Right cardiac atrium (tissue), 5 donors: ENCODE data around the gene SLC7A14. TPM values are rescaled to one million over a fixed set of nuclear protein-coding genes. Genes with fewer than 3 reads are reported as not detected.
A peak's percentile ranks its signal among the peaks of the same experiment; 100 is the strongest.

Experiments used
- ATAC-seq, 2 donors: fragments of 200-7000 bp; cut with Tn5 transposase; one replicate each; pipeline versions ENCODE4 v1.8.0 to v1.9.1; 2020; ENCODE audit warnings: moderate library complexity in 2 of 2, mild to moderate bottlenecking in 1 of 2
- DNase-seq, 3 donors: peaks; one replicate each; pipeline ENCODE4 v3.0.0-alpha.2; 2020
- H3K27ac ChIP-seq: one replicate; pipeline ENCODE4 v1.5.1; 2013; ENCODE audit warnings: mild to moderate bottlenecking, low read length, control low read depth, moderate library complexity
- H3K27me3 ChIP-seq: one replicate; pipeline ENCODE4 v1.6.1; 2013; ENCODE audit not compliant: control insufficient read depth, insufficient read depth
- H3K4me1 ChIP-seq: one replicate; pipeline ENCODE4 v1.6.1; 2013; ENCODE audit warnings: low read length; ENCODE audit not compliant: control insufficient read depth, insufficient read depth
- H3K4me3 ChIP-seq: one replicate; pipeline ENCODE4 v1.5.1; 2013; ENCODE audit warnings: low read length, control low read depth
- H3K9me3 ChIP-seq: one replicate; pipeline ENCODE4 v1.6.1; 2013; ENCODE audit warnings: low read length; ENCODE audit not compliant: control insufficient read depth
- WGBS: extraction: QIAGEN DNeasy Blood & Tissue Kit; methylation state at CpG from one replicate; pipeline ENCODE4 v1.1.7; 2013; 5-methylcytosine and 5-hydroxymethylcytosine counted together
- intact Hi-C, 4 donors: fragments of 100-400 bp; cut with DNase I; formaldehyde crosslinking; loops; one replicate each; pipeline versions ENCODE4 v1.11.0 to v1.14.0; 2022 to 2023
- microRNA-seq, 2 donors: library from miRNA; unstranded; fragments of <30 nt; microRNA quantifications; one replicate each; pipeline ENCODE4 v1.2.0, GENCODE V29; 2020 to 2021
- polyA plus RNA-seq: library from polyadenylated mRNA; stranded (reverse); fragments of 200-250 nt; gene quantifications from one replicate; pipeline ENCODE4 v1.2.3, GENCODE V29; 2013
- total RNA-seq, 4 donors: library from RNA; stranded (reverse); fragmentation: NEBNext Ultra II Directional; extraction: Animal tissue kit (Norgen Biotek cat#: 25700); gene quantifications; one replicate each; pipeline ENCODE4 v1.2.1, GENCODE V29; 2021
- donor health status: healthy with polysubstance abuse.
- donor health status: DM: no; HTN: yes; CAD: no.
- donor health status: DM: no; HTN: no; CAD: no.
- donor health status: DM: no; HTN: yes; CAD: no; lungs with severe emphysema.
- donor health status: DM: yes; HTN: yes; CAD: no.

Gene SLC7A14
- total and polyA plus RNA-seq, 5 donors = 0.05 to 0.06 TPM; not detected in 3

DNA sequence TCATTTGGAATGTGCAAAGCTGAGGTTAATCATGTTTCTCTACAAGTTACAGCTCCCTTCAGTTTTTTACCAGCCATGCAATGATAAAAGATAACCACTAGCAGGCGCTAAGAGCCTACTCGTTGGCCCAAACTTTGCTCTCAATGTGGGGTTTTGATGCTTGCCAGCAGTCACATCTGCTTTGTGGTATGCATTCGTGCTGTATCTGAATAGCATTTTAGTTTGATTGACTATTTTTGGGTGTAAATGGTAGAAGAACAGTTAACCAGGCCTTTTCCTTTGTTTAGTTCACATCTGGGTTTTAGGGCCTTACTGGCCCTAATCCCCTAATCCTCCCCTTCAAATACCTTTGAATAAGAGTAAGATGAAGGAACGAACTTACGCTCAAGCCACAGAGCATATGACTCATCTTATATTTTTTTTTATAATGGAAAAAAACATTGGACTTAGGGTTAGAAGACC is 171.6 kb downstream of the SLC7A14 start:
- Histone ChIP-seq H3K9me3 (no peaks in the 10 kb centered on the region), H3K27me3 (no peaks in the 10 kb centered on the region), H3K27ac (no peak overlapping the region), H3K4me3 (no peak overlapping the region), H3K4me1 (no peaks in the 10 kb centered on the region)
- peak in 1 of 2 donors; percentile 34 for ATAC-seq
- 35% methylated on average over 5 of the region's 5 CpGs for WGBS
- DNase-seq = no peak
- intact Hi-C loops = loop anchor here in 3 of 4 donors (10.0 kb wide), 2 partner anchors 281 to 401 kb away; no protein-coding TSS in a partner anchor

DNA sequence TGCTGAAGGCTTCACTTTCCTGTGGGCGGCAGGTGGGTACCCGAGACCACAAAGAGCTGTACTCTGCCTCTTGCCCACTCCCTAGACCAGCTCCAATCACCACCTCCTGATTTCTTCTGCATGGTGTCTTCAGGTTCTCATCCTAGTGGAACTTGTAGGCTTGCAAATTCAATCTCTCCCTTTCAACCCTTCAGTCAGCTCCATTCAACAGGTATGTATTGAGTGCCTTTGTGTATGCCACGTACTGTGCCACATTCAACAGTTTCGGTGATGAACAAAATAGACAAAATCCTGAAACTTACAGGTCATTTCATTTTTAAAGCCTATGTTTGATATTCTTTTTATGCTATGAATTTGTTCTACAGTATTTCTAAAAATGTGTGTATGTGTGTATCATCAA is 172.6 kb downstream of the SLC7A14 start:
- WGBS = 95% methylated on average over 4 of the region's 4 CpGs
- Histone ChIP-seq H3K27ac (no peak overlapping the region), H3K4me3 (no peak overlapping the region), H3K9me3 (no peaks in the 10 kb centered on the region), H3K4me1 (no peaks in the 10 kb centered on the region), H3K27me3 (no peaks in the 10 kb centered on the region)
- intact Hi-C loops = loop anchor here in 3 of 4 donors (10.0 kb wide), 2 partner anchors 282 to 402 kb away; no protein-coding TSS in a partner anchor
- ATAC-seq (no peak), DNase-seq (no peak)

DNA sequence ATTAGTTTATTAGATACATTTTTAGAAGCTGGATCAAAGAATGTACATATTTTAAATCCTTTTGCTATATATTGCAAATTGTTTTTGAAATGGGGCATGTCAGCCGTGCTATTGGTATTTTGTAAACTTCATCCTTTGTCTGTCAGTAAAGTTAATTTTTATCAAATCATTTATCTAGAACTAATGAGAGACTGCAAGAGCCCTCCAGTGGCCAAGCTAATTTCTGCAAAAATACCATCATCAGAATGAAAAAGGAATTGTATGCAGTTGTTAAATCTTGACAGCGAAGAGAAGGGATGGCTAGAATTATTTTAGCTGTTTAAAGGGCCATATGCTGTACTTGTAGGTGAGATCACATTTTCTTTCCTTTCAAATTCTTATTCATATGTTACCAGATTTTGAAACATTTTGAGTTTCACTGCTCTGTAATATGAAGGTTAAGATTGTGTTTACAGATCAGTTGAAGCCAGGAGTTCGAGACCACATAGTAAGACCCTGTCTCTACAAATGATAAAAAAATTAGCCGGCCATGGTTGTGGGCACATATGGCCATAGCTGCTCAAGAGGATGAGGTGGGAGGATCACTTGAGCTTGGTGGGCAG is 175.3 kb downstream of the SLC7A14 start:
- intact Hi-C loops = loop anchor here in 3 of 4 donors (2.0 to 10.0 kb wide), 3 partner anchors 100 to 404 kb away; no protein-coding TSS in a partner anchor
- Histone ChIP-seq H3K27ac (no peak overlapping the region), H3K27me3 (no peaks in the 10 kb centered on the region), H3K9me3 (no peaks in the 10 kb centered on the region), H3K4me3 (no peak overlapping the region), H3K4me1 (no peaks in the 10 kb centered on the region)
- no peak for ATAC-seq
- DNase-seq = no peak
- WGBS = 63% methylated on average over 4 of the region's 4 CpGs

Small RNA genes lying within 50 kb of the gene (microRNA-seq; reads per million reads assigned to microRNA genes)
- gene MIR6828 = 0 reads per million in 2 donors

Other genes with a start within 250 kb of the SLC7A14 start
- 10 to 100 TPM; 31.9 to 59.5 (median 39.1) TPM for gene SKIL, start 228.4 kb downstream of the SLC7A14 start, total RNA-seq
- gene SKIL, start 228.4 kb downstream of the SLC7A14 start, polyA plus RNA-seq = 9.6 TPM
- gene CLDN11, start 167.2 kb downstream of the SLC7A14 start, total RNA-seq = 10 to 100 TPM; 11.1 to 13.7 (median 11.7) TPM
- gene CLDN11, start 167.2 kb downstream of the SLC7A14 start, polyA plus RNA-seq = 7.5 TPM